ENCODE data around the gene WDR70.
"Not testable (repeated sequence)": the region's sequence is repeated elsewhere in the genome, so short reads cannot be mapped to it uniquely, and the experiment has no call there.

WDR70 gene

DNA sequence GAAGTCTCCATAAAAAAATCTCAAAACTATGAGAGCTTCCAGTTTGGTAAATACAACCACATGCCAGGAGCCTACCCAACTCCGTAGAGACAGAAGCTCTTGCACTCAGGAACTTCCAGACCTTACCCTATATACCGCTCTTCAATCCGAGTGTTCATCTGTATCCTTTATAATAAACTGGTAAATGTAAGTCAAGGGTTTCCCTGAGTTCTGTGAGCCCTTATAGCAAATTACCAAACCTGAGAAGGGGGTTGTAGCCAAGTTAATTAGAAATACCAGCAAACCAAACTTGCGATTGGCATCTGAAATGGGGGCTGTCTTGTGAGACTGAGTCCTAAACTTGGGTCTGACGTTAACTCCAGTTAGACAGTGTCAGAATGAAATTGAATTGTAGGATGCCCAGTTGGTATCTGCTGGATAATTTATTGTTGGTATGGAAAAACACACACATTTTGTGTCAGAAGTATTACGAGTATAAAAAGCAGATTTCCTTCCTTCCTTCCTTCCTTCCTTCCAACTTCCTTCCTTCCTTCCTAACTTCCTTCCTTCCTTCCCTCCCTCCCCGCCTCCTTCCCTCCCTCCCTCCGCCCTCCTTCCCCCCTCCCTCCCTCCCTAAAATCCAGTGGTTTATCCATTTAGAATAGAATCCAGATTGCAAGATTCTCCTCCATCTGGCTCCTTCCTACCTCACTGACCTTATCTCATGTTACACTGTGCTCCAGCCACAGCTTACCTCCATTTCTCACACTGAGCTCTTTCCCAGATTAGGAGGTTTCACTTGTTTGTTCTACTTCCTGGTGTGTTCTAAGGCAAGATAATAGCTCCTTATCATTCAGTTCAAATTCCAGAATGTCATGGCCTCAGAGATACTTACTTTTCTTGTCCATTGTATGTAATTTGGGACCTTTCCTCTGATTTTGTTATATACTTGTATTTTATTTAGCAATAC is 196.7 kb downstream of the WDR70 start:
- H3K4me3 ChIP-seq (ENCODE audit: low read depth, low read length), result no peak overlapping the region
- peak; percentile 44 for DNase-seq (ENCODE audit: low read depth)
- TF ChIP-seq, protein P1, sequence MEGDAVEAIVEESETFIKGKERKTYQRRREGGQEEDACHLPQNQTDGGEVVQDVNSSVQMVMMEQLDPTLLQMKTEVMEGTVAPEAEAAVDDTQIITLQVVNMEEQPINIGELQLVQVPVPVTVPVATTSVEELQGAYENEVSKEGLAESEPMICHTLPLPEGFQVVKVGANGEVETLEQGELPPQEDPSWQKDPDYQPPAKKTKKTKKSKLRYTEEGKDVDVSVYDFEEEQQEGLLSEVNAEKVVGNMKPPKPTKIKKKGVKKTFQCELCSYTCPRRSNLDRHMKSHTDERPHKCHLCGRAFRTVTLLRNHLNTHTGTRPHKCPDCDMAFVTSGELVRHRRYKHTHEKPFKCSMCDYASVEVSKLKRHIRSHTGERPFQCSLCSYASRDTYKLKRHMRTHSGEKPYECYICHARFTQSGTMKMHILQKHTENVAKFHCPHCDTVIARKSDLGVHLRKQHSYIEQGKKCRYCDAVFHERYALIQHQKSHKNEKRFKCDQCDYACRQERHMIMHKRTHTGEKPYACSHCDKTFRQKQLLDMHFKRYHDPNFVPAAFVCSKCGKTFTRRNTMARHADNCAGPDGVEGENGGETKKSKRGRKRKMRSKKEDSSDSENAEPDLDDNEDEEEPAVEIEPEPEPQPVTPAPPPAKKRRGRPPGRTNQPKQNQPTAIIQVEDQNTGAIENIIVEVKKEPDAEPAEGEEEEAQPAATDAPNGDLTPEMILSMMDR (conservative IDR thresholded peaks at IDR 0.05; ENCODE audit: low read depth, low read length), result no peak

DNA sequence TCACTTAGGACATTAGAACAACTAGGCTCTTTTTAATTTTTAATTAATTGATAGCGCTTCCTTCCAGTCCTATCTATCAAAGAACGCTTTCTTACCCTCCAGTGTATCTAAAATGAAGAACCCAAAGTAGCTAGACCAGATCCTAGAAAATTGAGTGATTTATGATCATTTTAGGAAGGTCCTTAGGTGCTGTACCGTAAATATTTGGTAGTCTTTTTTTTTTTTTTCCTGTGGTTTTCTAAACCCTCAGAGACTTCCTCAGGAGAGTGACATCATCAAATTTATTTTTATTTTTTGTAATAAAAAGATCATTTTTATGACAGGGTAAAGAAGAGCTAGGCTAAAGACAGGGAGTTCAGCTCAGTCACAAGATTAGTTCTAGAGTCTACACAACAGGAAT is 197.4 kb downstream of the WDR70 start:
- H3K4me3 ChIP-seq (ENCODE audit: low read depth, low read length), result no peak overlapping the region
- DNase-seq (ENCODE audit: low read depth), result no peak
- TF ChIP-seq, protein P1 (conservative IDR thresholded peaks at IDR 0.05; ENCODE audit: low read depth, low read length), result no peak

DNA sequence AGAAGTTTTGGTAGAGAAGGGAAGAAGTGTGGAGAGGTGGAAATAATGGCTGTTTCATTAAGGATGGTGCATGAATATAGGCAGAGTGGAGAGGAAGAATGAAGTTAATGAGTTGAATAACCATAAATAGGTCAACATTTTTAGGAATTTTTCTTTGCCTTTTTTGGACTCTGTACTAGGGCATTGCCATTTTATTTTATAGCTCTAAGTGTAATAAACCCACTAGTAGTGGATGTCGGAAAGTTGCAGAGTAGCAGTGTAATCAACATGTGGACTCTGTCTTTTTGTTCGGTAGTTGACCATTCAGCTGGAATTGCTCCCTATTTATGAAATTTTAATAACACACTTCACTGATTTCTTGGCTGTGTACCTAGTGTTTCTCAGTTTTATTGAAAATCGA is 199.1 kb downstream of the WDR70 start:
- DNase-seq (ENCODE audit: low read depth), result no peak
- no peak overlapping the region for H3K4me3 ChIP-seq (ENCODE audit: low read depth, low read length)
- TF ChIP-seq, protein P1 (conservative IDR thresholded peaks at IDR 0.05; ENCODE audit: low read depth, low read length), result no peak

DNA sequence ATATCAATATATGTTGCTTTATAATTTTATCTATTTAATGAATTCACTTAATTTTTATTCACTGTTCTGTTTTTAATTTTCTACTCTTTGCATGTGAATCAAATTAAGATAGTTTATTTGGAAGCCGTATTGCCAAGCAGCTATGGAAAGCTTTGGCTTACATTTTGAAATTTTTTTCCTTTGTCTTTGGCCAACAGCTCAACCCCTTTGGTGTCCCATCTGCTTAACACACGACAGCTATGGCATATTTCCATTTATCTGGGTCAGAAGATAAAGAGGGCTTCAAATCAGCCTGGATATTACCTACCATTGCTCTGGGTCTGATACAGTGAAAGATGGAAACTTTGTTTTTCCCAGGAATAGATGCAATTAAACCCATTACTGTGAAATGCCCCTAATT is 201.0 kb downstream of the WDR70 start:
- TF ChIP-seq, protein P1 (conservative IDR thresholded peaks at IDR 0.05; ENCODE audit: low read depth, low read length), result no peak
- DNase-seq (ENCODE audit: low read depth), result no peak
- H3K4me3 ChIP-seq (ENCODE audit: low read depth, low read length), result no peak overlapping the region

DNA sequence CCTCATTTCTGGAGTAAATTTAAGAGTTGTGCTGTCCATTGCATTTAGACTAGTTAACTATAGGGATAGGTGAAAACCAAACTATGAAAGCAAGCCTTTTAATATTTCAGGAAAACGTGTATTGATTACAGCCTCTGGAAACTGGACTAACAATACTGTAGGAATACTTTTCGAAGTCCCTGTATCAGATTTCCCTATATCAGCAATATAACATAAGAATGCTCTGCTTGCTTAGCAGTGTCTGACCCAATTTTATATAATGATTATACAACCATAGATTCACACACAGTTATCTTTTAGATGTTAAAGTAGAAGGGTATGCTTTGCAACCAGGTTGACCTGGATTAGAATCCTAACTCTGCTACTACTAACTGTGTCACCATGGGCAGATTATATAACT is 203.1 kb downstream of the WDR70 start:
- TF ChIP-seq, protein P1 (conservative IDR thresholded peaks at IDR 0.05; ENCODE audit: low read depth, low read length), result no peak
- DNase-seq (ENCODE audit: low read depth), result no peak
- no peak overlapping the region for H3K4me3 ChIP-seq (ENCODE audit: low read depth, low read length)

DNA sequence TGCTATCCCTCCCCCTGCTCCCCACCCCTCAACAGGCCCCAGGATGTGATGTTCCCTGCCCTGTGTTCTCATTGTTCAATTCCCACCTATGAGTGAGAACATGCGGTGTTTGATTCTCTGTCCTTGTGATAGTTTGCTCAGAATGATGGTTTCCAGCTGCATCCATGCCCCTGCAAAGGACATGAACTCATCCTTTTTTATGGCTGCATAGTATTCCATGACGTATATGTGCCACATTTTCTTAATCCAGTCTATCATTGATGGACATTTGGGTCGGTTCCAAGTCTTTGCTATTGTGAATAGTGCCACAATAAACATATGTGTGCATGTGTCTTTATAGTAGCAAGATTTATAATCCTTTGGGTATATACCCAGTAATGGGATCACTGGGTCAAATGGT is 214.2 kb downstream of the WDR70 start:
- not testable (repeated sequence) for H3K4me3 ChIP-seq (ENCODE audit: low read depth, low read length); DNase-seq (ENCODE audit: low read depth)

DNA sequence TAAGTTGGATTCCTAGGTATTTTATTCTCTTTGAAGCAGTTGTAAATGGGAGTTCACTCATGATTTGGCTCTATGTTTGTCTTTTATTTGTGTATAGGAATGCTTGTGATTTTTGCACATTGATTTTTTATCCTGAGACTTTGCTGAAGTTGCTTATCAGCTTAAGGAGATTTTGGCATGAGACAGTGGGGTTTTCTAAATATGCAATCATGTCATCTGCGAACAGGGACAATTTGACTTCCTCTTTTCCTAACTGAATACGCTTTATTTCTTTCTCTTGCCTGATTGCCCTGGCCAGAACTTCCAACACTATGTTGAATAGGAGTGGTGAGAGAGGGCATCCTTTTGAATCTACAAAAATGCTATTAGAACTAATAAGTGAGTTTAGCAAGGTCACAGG is 215.7 kb downstream of the WDR70 start:
- not testable (repeated sequence) for H3K4me3 ChIP-seq (ENCODE audit: low read depth, low read length); DNase-seq (ENCODE audit: low read depth)

DNA sequence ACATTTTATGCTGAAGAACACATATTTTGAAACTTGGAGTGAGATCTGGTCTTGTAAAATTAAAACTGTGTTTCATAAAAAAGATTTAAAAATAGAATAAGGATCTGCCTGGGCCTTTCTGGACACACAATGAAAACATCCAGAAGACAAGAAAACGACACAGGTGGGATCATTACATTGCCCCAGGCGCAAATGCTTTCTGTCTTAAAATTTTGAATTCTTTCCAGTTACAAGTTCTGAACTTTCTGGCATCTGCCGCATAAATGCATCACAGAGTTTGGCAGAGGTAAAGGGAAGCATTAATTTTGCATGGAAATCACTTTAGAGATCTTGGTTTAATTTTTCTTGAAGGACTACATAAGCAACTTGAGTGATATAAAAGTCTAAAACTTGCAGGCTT is 219.6 kb downstream of the WDR70 start:
- TF ChIP-seq, protein P1 (conservative IDR thresholded peaks at IDR 0.05; ENCODE audit: low read depth, low read length), result no peak

More for the DNA sequence above, 219.6 kb downstream of the WDR70 start:
- DNase-seq (ENCODE audit: low read depth), result no peak
- H3K4me3 ChIP-seq (ENCODE audit: low read depth, low read length), result no peak overlapping the region
